GM21390 (cell line): ENCODE data around the gene CTR9.
"Not testable (repeated sequence)": the region's sequence is repeated elsewhere in the genome, so short reads cannot be mapped to it uniquely, and the experiment has no call there.

Experiments
- ATAC-seq: cut with Tn5 transposase; IDR thresholded peaks from one replicate; pipeline ENCODE4 v1.9.1; 2021; ENCODE audit not compliant: unreplicated experiment

Gene CTR9

GRCh38 chr11:10813945-10814344, 62.9 kb downstream of the CTR9 start:
- no peak for ATAC-seq

GRCh38 chr11:10818594-10818993, 67.5 kb downstream of the CTR9 start:
- no peak for ATAC-seq

- not testable (repeated sequence) for ATAC-seq
These were observed 71.4 kb downstream of the CTR9 start for GRCh38 chr11:10822491-10822890.

- no peak for ATAC-seq
These were observed 72.1 kb downstream of the CTR9 start for GRCh38 chr11:10823152-10823579.

- ATAC-seq: peak; percentile 75
These were observed 73.8 kb downstream of the CTR9 start for GRCh38 chr11:10824888-10825287.

- ATAC-seq: no peak
These were observed 77.4 kb downstream of the CTR9 start for GRCh38 chr11:10828402-10828801.

- ATAC-seq: no peak
These were observed 78.1 kb downstream of the CTR9 start for GRCh38 chr11:10829139-10829538.
